ENCODE results near the gene SOX15. TPM values are rescaled to one million over a fixed set of nuclear protein-coding genes. Genes with fewer than 3 reads are reported as not detected.

SOX15 gene
- total RNA-seq, 1 experiment from 2014 or later = not detected

GRCh38 chr17:7544911-7545310, 45.0 kb downstream of the SOX15 start:
- in situ Hi-C loops (cut with HindIII; ENCODE audit: low pct_unique_long_range_greater_than_20kb, low sequenced_read_pairs) = no loop called here

GRCh38 chr17:7541074-7541621, 48.7 kb downstream of the SOX15 start:
- DNase-seq (ENCODE audit: low read depth) = no peak
- in situ Hi-C loops (cut with HindIII; ENCODE audit: low pct_unique_long_range_greater_than_20kb, low sequenced_read_pairs) = no loop called here

More at GRCh38 chr17:7544911-7545310, 45.0 kb downstream of the SOX15 start:
- DNase-seq (ENCODE audit: low read depth) = no peak

- DNase-seq (ENCODE audit: low read depth) = no peak
- in situ Hi-C loops (cut with HindIII; ENCODE audit: low pct_unique_long_range_greater_than_20kb, low sequenced_read_pairs) = no loop called here
Observed at GRCh38 chr17:7538891-7539545, 50.9 kb downstream of the SOX15 start.

Other genes with a start within 250 kb of the SOX15 start
- 17.2 and 23.2 TPM in 2 replicates for gene KCTD11, start 237.9 kb downstream of the SOX15 start, total RNA-seq (2014; rRNA removed; shearing (Covaris generic); ENCODE audit: low replicate concordance)
- not detected in 2 replicates for gene TMEM95, start 234.9 kb downstream of the SOX15 start, total RNA-seq (2014; rRNA removed; shearing (Covaris generic); ENCODE audit: low replicate concordance)
- gene TNK1, start 209.0 kb downstream of the SOX15 start, total RNA-seq (2014; rRNA removed; shearing (Covaris generic); ENCODE audit: low replicate concordance) = 1.8 and 2.9 TPM in 2 replicates
- gene PLSCR3, start 195.6 kb downstream of the SOX15 start, total RNA-seq (2014; rRNA removed; shearing (Covaris generic); ENCODE audit: low replicate concordance) = 5.6 and 14.4 TPM in 2 replicates
- gene TMEM256, start 186.0 kb downstream of the SOX15 start, total RNA-seq (2014; rRNA removed; shearing (Covaris generic); ENCODE audit: low replicate concordance) = 132 and 200 TPM in 2 replicates
- gene NLGN2, start 182.2 kb downstream of the SOX15 start, total RNA-seq (2014; rRNA removed; shearing (Covaris generic); ENCODE audit: low replicate concordance) = 1.1 TPM in 1 of 2 replicates, not detected in the other
- not detected in 2 replicates for gene SPEM1, start 169.8 kb downstream of the SOX15 start, total RNA-seq (2014; rRNA removed; shearing (Covaris generic); ENCODE audit: low replicate concordance)
- not detected in 2 replicates for gene SPEM2, start 164.5 kb downstream of the SOX15 start, total RNA-seq (2014; rRNA removed; shearing (Covaris generic); ENCODE audit: low replicate concordance)
- not detected in 2 replicates for gene SPEM3, start 161.2 kb downstream of the SOX15 start, total RNA-seq (2014; rRNA removed; shearing (Covaris generic); ENCODE audit: low replicate concordance)
- gene TMEM102, start 154.7 kb downstream of the SOX15 start, total RNA-seq (2014; rRNA removed; shearing (Covaris generic); ENCODE audit: low replicate concordance) = 2.9 and 6.7 TPM in 2 replicates
- gene FGF11, start 150.6 kb downstream of the SOX15 start, total RNA-seq (2014; rRNA removed; shearing (Covaris generic); ENCODE audit: low replicate concordance) = 0.06 and 0.98 TPM in 2 replicates
- gene CHRNB1, start 145.0 kb downstream of the SOX15 start, total RNA-seq (2014; rRNA removed; shearing (Covaris generic); ENCODE audit: low replicate concordance) = 4.0 and 11.0 TPM in 2 replicates
- 4.6 and 5.8 TPM in 2 replicates for gene ZBTB4, start 110.5 kb downstream of the SOX15 start, total RNA-seq (2014; rRNA removed; shearing (Covaris generic); ENCODE audit: low replicate concordance)
- gene SLC35G6, start 108.6 kb downstream of the SOX15 start, total RNA-seq (2014; rRNA removed; shearing (Covaris generic); ENCODE audit: low replicate concordance) = not detected in 2 replicates
- gene POLR2A, start 105.7 kb downstream of the SOX15 start, total RNA-seq (2014; rRNA removed; shearing (Covaris generic); ENCODE audit: low replicate concordance) = 10.9 and 11.8 TPM in 2 replicates
- gene TNFSF12, start 41.0 kb downstream of the SOX15 start, total RNA-seq (2014; rRNA removed; shearing (Covaris generic); ENCODE audit: low replicate concordance) = 0.24 TPM in 1 of 2 replicates, not detected in the other
- gene TNFSF13, start 31.3 kb downstream of the SOX15 start, total RNA-seq (2014; rRNA removed; shearing (Covaris generic); ENCODE audit: low replicate concordance) = 5.1 and 6.2 TPM in 2 replicates
- gene SENP3, start 28.2 kb downstream of the SOX15 start, total RNA-seq (2014; rRNA removed; shearing (Covaris generic); ENCODE audit: low replicate concordance) = 105 and 115 TPM in 2 replicates
- gene CD68, start 10.5 kb downstream of the SOX15 start, total RNA-seq (2014; rRNA removed; shearing (Covaris generic); ENCODE audit: low replicate concordance) = 57.9 and 93.2 TPM in 2 replicates
- gene MPDU1, start 6.2 kb downstream of the SOX15 start, total RNA-seq (2014; rRNA removed; shearing (Covaris generic); ENCODE audit: low replicate concordance) = 96.4 and 130 TPM in 2 replicates
- 45.5 and 48.8 TPM in 2 replicates for gene FXR2, start 24.8 kb upstream of the SOX15 start, total RNA-seq (2014; rRNA removed; shearing (Covaris generic); ENCODE audit: low replicate concordance)
- gene SAT2, start 37.7 kb upstream of the SOX15 start, total RNA-seq (2014; rRNA removed; shearing (Covaris generic); ENCODE audit: low replicate concordance) = 49.8 and 51.8 TPM in 2 replicates
- 0.20 TPM in 1 of 2 replicates, not detected in the other for gene SHBG, start 40.0 kb upstream of the SOX15 start, total RNA-seq (2014; rRNA removed; shearing (Covaris generic); ENCODE audit: low replicate concordance)
- gene ATP1B2, start 60.8 kb upstream of the SOX15 start, total RNA-seq (2014; rRNA removed; shearing (Covaris generic); ENCODE audit: low replicate concordance) = not detected in 2 replicates
- gene TP53, start 97.4 kb upstream of the SOX15 start, total RNA-seq (2014; rRNA removed; shearing (Covaris generic); ENCODE audit: low replicate concordance) = 24.4 and 27.3 TPM in 2 replicates
- 18.6 and 23.1 TPM in 2 replicates for gene WRAP53, start 98.4 kb upstream of the SOX15 start, total RNA-seq (2014; rRNA removed; shearing (Covaris generic); ENCODE audit: low replicate concordance)
- gene EFNB3, start 115.1 kb upstream of the SOX15 start, total RNA-seq (2014; rRNA removed; shearing (Covaris generic); ENCODE audit: low replicate concordance) = not detected in 2 replicates
- gene DNAH2, start 127.7 kb upstream of the SOX15 start, total RNA-seq (2014; rRNA removed; shearing (Covaris generic); ENCODE audit: low replicate concordance) = 1.0 TPM in 1 of 2 replicates, not detected in the other
- 0.27 TPM in 1 of 2 replicates, not detected in the other for gene KDM6B, start 244.1 kb upstream of the SOX15 start, total RNA-seq (2014; rRNA removed; shearing (Covaris generic); ENCODE audit: low replicate concordance)